ENCODE data around the gene KCNQ1. TPM values are rescaled to one million over a fixed set of nuclear protein-coding genes. Genes with fewer than 3 reads are reported as not detected.

Gene KCNQ1
- total RNA-seq, 4 donors from 2014 or later: 0.89 to 2.2 (median 1.3) TPM

- WGBS: no CpG with 5 or more reads among the region's 5 CpGs
- no peaks in the 10 kb centered on the region for H3K36me3 ChIP-seq
- H3K9me3 ChIP-seq: no peaks in the 10 kb centered on the region
- no peak overlapping the region for H3K4me3 ChIP-seq
- peak; percentile 50 to 60 for DNase-seq (ENCODE audit: low spot score in 2 of 2)
- H3K27me3 ChIP-seq: no peaks in the 10 kb centered on the region
- no peak overlapping the region for H3K27ac ChIP-seq
- no peak for TF ChIP-seq POLR2A (IDR thresholded peaks at IDR 0.05)
- TF ChIP-seq, protein P1, sequence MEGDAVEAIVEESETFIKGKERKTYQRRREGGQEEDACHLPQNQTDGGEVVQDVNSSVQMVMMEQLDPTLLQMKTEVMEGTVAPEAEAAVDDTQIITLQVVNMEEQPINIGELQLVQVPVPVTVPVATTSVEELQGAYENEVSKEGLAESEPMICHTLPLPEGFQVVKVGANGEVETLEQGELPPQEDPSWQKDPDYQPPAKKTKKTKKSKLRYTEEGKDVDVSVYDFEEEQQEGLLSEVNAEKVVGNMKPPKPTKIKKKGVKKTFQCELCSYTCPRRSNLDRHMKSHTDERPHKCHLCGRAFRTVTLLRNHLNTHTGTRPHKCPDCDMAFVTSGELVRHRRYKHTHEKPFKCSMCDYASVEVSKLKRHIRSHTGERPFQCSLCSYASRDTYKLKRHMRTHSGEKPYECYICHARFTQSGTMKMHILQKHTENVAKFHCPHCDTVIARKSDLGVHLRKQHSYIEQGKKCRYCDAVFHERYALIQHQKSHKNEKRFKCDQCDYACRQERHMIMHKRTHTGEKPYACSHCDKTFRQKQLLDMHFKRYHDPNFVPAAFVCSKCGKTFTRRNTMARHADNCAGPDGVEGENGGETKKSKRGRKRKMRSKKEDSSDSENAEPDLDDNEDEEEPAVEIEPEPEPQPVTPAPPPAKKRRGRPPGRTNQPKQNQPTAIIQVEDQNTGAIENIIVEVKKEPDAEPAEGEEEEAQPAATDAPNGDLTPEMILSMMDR (IDR thresholded peaks at IDR 0.05): no peak
- TF ChIP-seq POLR2AphosphoS5 (IDR thresholded peaks at IDR 0.05): no peak
- no peak for TF ChIP-seq EP300 (IDR thresholded peaks at IDR 0.05)
- peaks cover 36% of the 10 kb centered on the region for H3K4me1 ChIP-seq
These were observed 330.3 kb downstream of the KCNQ1 start for GRCh38 chr11:2775083-2775625.

DNA sequence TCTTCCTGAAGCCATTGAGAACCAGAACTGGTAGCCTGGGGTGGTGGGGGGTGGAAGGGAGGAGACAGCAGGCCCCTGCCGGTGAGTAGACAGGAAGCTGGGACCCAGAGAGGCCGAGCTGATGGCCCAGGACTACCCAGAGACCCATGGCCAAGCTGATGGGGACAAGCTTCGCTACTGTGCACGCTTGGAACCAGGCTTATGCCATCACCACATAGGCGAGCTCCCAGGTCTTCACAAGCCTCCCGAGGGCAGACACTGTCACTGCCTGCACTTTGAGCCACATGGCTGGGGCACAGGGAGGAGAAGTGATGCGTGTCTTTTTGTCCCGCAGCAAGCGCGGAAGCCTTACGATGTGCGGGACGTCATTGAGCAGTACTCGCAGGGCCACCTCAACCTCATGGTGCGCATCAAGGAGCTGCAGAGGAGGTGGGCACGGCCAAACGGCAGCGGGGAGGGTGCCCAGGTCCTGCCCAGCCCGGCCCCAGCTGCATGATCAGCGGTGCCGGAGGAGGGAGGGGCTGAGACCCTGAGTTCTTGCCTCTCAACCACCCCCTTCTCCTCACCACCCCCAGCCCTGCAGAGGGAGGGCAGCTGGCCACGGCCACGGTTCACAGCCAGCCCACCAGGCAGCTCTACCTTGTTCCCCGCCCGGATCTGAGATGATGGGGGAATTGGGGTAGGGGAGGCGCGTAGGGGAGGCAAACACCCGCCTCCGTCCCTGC is 331.0 kb downstream of the KCNQ1 start:
- H3K36me3 ChIP-seq: no peaks in the 10 kb centered on the region
- H3K27me3 ChIP-seq: no peaks in the 10 kb centered on the region
- TF ChIP-seq, protein P1 (IDR thresholded peaks at IDR 0.05): no peak
- TF ChIP-seq POLR2AphosphoS5 (IDR thresholded peaks at IDR 0.05) (no peak), EP300 (IDR thresholded peaks at IDR 0.05) (no peak), POLR2A (IDR thresholded peaks at IDR 0.05) (no peak)
- 91% methylated on average over 15 of the region's 29 CpGs for WGBS
- peak; percentile 56 to 67 for DNase-seq (ENCODE audit: low spot score in 2 of 2)
- H3K4me3 ChIP-seq: no peak overlapping the region
- peaks cover 32% of the 10 kb centered on the region for H3K4me1 ChIP-seq
- no peak overlapping the region for H3K27ac ChIP-seq
- no peaks in the 10 kb centered on the region for H3K9me3 ChIP-seq

DNA sequence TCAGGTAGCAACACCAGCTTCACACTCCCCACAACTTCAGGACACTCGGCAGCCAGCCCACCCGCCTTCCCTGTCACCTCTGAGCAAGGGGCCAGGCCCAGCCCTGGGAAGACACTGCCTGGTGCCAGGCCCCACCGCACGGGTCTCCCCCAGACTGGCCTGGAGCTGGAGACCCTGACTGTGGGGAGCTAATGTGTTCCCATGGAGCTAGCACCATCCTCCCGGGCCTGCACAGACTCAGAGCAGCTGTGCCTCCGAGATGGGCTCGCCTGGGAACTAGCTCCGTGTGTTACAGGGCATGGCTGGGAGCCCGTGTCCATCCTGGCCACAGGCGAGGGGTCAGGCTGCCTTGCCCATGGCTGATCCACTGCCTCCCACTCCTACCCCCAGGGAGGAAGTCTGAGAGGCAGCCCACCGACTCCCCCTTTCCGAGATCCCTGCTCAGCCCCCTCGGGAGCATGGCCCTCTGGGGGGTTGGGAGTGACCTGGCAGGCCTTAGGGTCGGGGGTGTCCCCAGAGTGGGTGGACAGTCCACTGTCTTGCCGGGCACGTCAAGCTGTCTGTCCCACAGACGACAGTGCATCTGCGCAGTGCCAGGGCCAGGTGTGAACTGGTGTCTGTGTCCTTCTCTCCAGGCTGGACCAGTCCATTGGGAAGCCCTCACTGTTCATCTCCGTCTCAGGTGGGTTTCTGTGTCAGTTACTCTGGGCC is 331.7 kb downstream of the KCNQ1 start:
- no peaks in the 10 kb centered on the region for H3K27me3 ChIP-seq
- TF ChIP-seq EP300 (IDR thresholded peaks at IDR 0.05): no peak
- H3K27ac ChIP-seq: no peak overlapping the region
- peaks cover 30% of the 10 kb centered on the region for H3K4me1 ChIP-seq
- WGBS: 92% methylated on average over 9 of the region's 19 CpGs
- no peaks in the 10 kb centered on the region for H3K36me3 ChIP-seq
- DNase-seq (ENCODE audit: low spot score in 2 of 2): peak; percentile 58 to 76
- H3K9me3 ChIP-seq: no peaks in the 10 kb centered on the region
- H3K4me3 ChIP-seq: no peak overlapping the region

GRCh38 chr11:2777386-2777785 is 332.6 kb downstream of the KCNQ1 start:
- Histone ChIP-seq H3K9me3 (no peaks in the 10 kb centered on the region), H3K4me1 (peaks cover 30% of the 10 kb centered on the region), H3K27ac (no peak overlapping the region), H3K4me3 (no peak overlapping the region), H3K27me3 (no peaks in the 10 kb centered on the region), H3K36me3 (no peaks in the 10 kb centered on the region)
- 40% methylated on average over 4 of the region's 7 CpGs for WGBS
- DNase-seq (ENCODE audit: low spot score in 2 of 2): peak in 1 of 2 donors; percentile 49
- TF ChIP-seq EP300 (IDR thresholded peaks at IDR 0.05): no peak

GRCh38 chr11:2777871-2778629 is 333.2 kb downstream of the KCNQ1 start:
- no peaks in the 10 kb centered on the region for H3K36me3 ChIP-seq
- no peaks in the 10 kb centered on the region for H3K27me3 ChIP-seq
- peaks cover 30% of the 10 kb centered on the region for H3K4me1 ChIP-seq
- no peaks in the 10 kb centered on the region for H3K9me3 ChIP-seq
- H3K4me3 ChIP-seq: no peak overlapping the region
- TF ChIP-seq POLR2A (IDR thresholded peaks at IDR 0.05) (no peak), EP300 (IDR thresholded peaks at IDR 0.05) (no peak), POLR2AphosphoS5 (IDR thresholded peaks at IDR 0.05) (no peak)
- TF ChIP-seq, protein P1 (IDR thresholded peaks at IDR 0.05): no peak
- peak overlapping the region; percentile 75 for H3K27ac ChIP-seq
- peak; percentile 59 to 80 for DNase-seq (ENCODE audit: low spot score in 2 of 2)
- 81% methylated on average over 17 of the region's 27 CpGs for WGBS
